GM12878 (cell line): ENCODE results near the gene SNX30. TPM values are rescaled to one million over a fixed set of nuclear protein-coding genes. Genes with fewer than 3 reads are reported as not detected.

Source experiments
- ATAC-seq: fragments of 200-7000 bp; cut with Tn5 transposase; 3 replicates; pipeline ENCODE4 v1.9.1; 2020; ENCODE audit warnings: mild to moderate bottlenecking, moderate library complexity
- BruUV-seq: library from RNA; stranded (reverse); fragments of 400-500 nt; replicated peaks from 2 replicates; lab custom pipeline; 2021; lab: Mats Ljungman, UMichigan
- CTCF ChIA-PET: fragments of 300-600 bp; sonication (Branson Sonifier 250); formaldehyde crosslinking; extraction: SDS; loops from one replicate; lab custom pipeline; 2021; ENCODE audit warnings: inconsistent platforms; lab: Yijun Ruan, JAX
- POLR2A ChIA-PET: fragments of 350-600 bp; formaldehyde crosslinking; extraction: SDS; loops from one replicate; lab custom pipeline; 2021; ENCODE audit warnings: inconsistent platforms; lab: Charles Lee
- RAD21 ChIA-PET: fragments of 300-600 bp; sonication (Branson Sonifier 250); formaldehyde crosslinking; loops from one replicate; lab custom pipeline; 2023; ENCODE audit warnings: antibody characterized with exemption; ENCODE audit not compliant: unreplicated experiment; lab: Charles Lee
- SMC1A ChIA-PET: fragments of 300-600 bp; sonication (Branson Sonifier 250); formaldehyde crosslinking; loops from one replicate; lab custom pipeline; 2023; ENCODE audit not compliant: unreplicated experiment, uncharacterized antibody; lab: Charles Lee
- DNase-seq: peaks from one replicate; pipeline ENCODE4 v3.0.0-alpha.2; 2011; ENCODE audit warnings: low read depth, low spot score
- FAIRE-seq: peaks from 3 replicates; lab custom pipeline; 2011; peaks lifted over from hg19 to GRCh38; lab: Jason Lieb, UNC
- H2AFZ ChIP-seq: 2 replicates; pipeline ENCODE4 v1.6.0; 2011; ENCODE audit warnings: low read depth, low read length, control low read depth; ENCODE audit not compliant: control insufficient read depth
- H3K27ac ChIP-seq: 2 replicates; pipeline ENCODE4 v1.5.1; 2011; ENCODE audit warnings: control low read depth; ENCODE audit not compliant: control insufficient read depth, insufficient read depth
- H3K27me3 ChIP-seq, 2 experiments: replicated peaks in 1 of 2; 2 replicates each; pipeline versions ENCODE4 v1.6.0 to v1.6.1; 2011; ENCODE audit warnings: low read length in 1 of 2; ENCODE audit not compliant: control insufficient read depth in 2 of 2, insufficient read depth in 2 of 2
- H3K36me3 ChIP-seq, 2 experiments: 2 replicates each; pipeline ENCODE4 v1.5.1; 2011; ENCODE audit warnings: low read length in 1 of 2; ENCODE audit not compliant: control insufficient read depth in 2 of 2, insufficient read depth in 2 of 2
- H3K4me1 ChIP-seq: 2 replicates; pipeline ENCODE4 v1.6.1; 2011; ENCODE audit warnings: mild to moderate bottlenecking, low read length, moderate library complexity, mixed read lengths; ENCODE audit not compliant: control insufficient read depth, insufficient read depth
- H3K4me2 ChIP-seq: 2 replicates; pipeline ENCODE4 v1.6.0; 2011; ENCODE audit warnings: control low read depth; ENCODE audit not compliant: control insufficient read depth, insufficient read depth
- H3K4me3 ChIP-seq: fragments of 200-600 bp; sonication (generic); 2 replicates; pipeline ENCODE4 v1.5.1; 2016
- H3K79me2 ChIP-seq: 2 replicates; pipeline ENCODE4 v1.6.0; 2011; ENCODE audit warnings: low read length; ENCODE audit not compliant: control insufficient read depth, insufficient read depth
- H3K9ac ChIP-seq: 2 replicates; pipeline ENCODE4 v1.8.0; 2011; ENCODE audit warnings: low read length, control low read depth, mixed read lengths; ENCODE audit not compliant: control insufficient read depth, insufficient read depth
- H3K9me3 ChIP-seq: replicated peaks from 3 replicates; pipeline ENCODE4 v1.5.1; 2011; ENCODE audit warnings: mild to moderate bottlenecking, low read length; ENCODE audit not compliant: control insufficient read depth, insufficient read depth
- H4K20me1 ChIP-seq: 2 replicates; pipeline ENCODE4 v1.6.0; 2011; ENCODE audit not compliant: control insufficient read depth, insufficient read depth
- CHD1 ChIP-seq: IDR thresholded peaks from 2 replicates; pipeline ENCODE4 v1.6.1; 2012; ENCODE audit warnings: low read depth, low read length, improper control_type of control experiment
- EED ChIP-seq: sonication (generic); IDR thresholded peaks from 2 replicates; pipeline ENCODE4 v1.6.1; 2016; ENCODE audit warnings: antibody characterized with exemption, low read depth
- EP300 ChIP-seq, 2 experiments: fragments of 150-350 bp in 1 of 2; IDR thresholded peaks; 2 replicates each; pipeline ENCODE4 v1.6.1; 2011 to 2012; ENCODE audit warnings: low read depth in 2 of 2, low read length in 2 of 2, borderline replicate concordance in 1 of 2, improper control_type of control experiment in 1 of 2, inconsistent platforms in 1 of 2; ENCODE audit not compliant: control insufficient read depth in 1 of 2
- FOS ChIP-seq: IDR thresholded peaks from 3 replicates; pipeline ENCODE4 v1.6.1; 2011; ENCODE audit warnings: borderline replicate concordance; ENCODE audit not compliant: insufficient read length; ENCODE audit errors: extremely low read depth
- FOXK2 ChIP-seq: fragments of 450-650 bp; IDR thresholded peaks from 2 replicates; pipeline ENCODE4 v1.6.1; 2017; ENCODE audit warnings: mild to moderate bottlenecking, moderate library complexity
- FOXM1 ChIP-seq: IDR thresholded peaks from 2 replicates; pipeline ENCODE4 v1.6.1; 2012; ENCODE audit warnings: low read depth, mild to moderate bottlenecking, inconsistent platforms, low read length, moderate library complexity
- IKZF1 ChIP-seq: fragments of 450-650 bp; conservative IDR thresholded peaks from 2 replicates; pipeline ENCODE4 v1.6.1; 2017; ENCODE audit warnings: antibody characterized with exemption, mild to moderate bottlenecking
- MEF2B ChIP-seq: fragments of 450-650 bp; IDR thresholded peaks from 2 replicates; pipeline ENCODE4 v1.6.1; 2018; ENCODE audit warnings: mild to moderate bottlenecking, moderate library complexity; ENCODE audit not compliant: partially characterized antibody, poor library complexity, severe bottlenecking
- MTA3 ChIP-seq: IDR thresholded peaks from 2 replicates; pipeline ENCODE4 v1.6.1; 2012; ENCODE audit warnings: low read length, inconsistent platforms, borderline replicate concordance
- PKNOX1 ChIP-seq: fragments of 450-650 bp; IDR thresholded peaks from 2 replicates; pipeline ENCODE4 v1.6.1; 2016; ENCODE audit warnings: mild to moderate bottlenecking
- RELB ChIP-seq: fragments of 450-650 bp; IDR thresholded peaks from 2 replicates; pipeline ENCODE4 v1.6.1; 2017; ENCODE audit warnings: low read depth, mild to moderate bottlenecking, moderate library complexity
- RUNX3 ChIP-seq: IDR thresholded peaks from 2 replicates; pipeline ENCODE4 v1.6.1; 2012; ENCODE audit warnings: low read length, inconsistent platforms
- SIN3A ChIP-seq: IDR thresholded peaks from 2 replicates; pipeline ENCODE4 v1.6.1; 2012; ENCODE audit warnings: low read depth, low read length, improper control_type of control experiment
- SIX5 ChIP-seq: IDR thresholded peaks from 2 replicates; pipeline ENCODE4 v1.6.1; 2011; ENCODE audit warnings: mild to moderate bottlenecking, low read depth, low read length, moderate library complexity; ENCODE audit not compliant: severe bottlenecking
- SMAD5 ChIP-seq: IDR thresholded peaks from 2 replicates; pipeline ENCODE4 v1.6.1; 2016; ENCODE audit warnings: antibody characterized with exemption, low read depth
- SREBF1 ChIP-seq: IDR thresholded peaks from 2 replicates; pipeline ENCODE4 v1.6.1; 2012; ENCODE audit warnings: mild to moderate bottlenecking, low read length
- SUZ12 ChIP-seq: fragments of 200-600 bp; sonication (generic); IDR thresholded peaks from one replicate; pipeline ENCODE4 v1.6.1; 2018; ENCODE audit warnings: antibody characterized with exemption, mild to moderate bottlenecking; ENCODE audit not compliant: unreplicated experiment
- WGBS: methylation state at CpG from one replicate; pipeline ENCODE4 v1.1.6; 2016; ENCODE audit warnings: low lambda C conversion rate; ENCODE audit not compliant: insufficient replicate concordance, insufficient coverage; ENCODE audit errors: missing lambda C conversion rate; 5-methylcytosine and 5-hydroxymethylcytosine counted together
- in situ Hi-C: fragments of 300-500 bp; cut with MboI; formaldehyde crosslinking; loops from 9 replicates; pipeline ENCODE4 v1.14.3; 2018; ENCODE audit warnings: mixed read lengths
- intact Hi-C: fragments of 100-400 bp; cut with micrococcal nuclease; formaldehyde crosslinking; loops from one replicate; pipeline ENCODE4 v1.14.2; 2022; ENCODE audit not compliant: unreplicated experiment
- polyA plus RNA-seq, 11 experiments: library from polyadenylated mRNA; depleted of rRNA in 4 of 11; unstranded in 6 of 11; stranded (reverse) in 5 of 11; fragments of >200 nt; fragmentation: Nextera tagmentation in 4 of 11; fragmentation: Illumina TruSeq in 1 of 11; extraction: Ambion mirVana in 4 of 11; extraction: Trizol in 1 of 11; gene quantifications; 1 replicate in 1 of 11; 2 replicates in 10 of 11; pipeline versions ENCODE4 v1.2.1 to v1.2.3, GENCODE V29; 2011 to 2016; ENCODE audit warnings: inconsistent platforms in 2 of 11, missing spikeins in 2 of 11, low read depth in 1 of 11
- total RNA-seq, 4 experiments: library from RNA; depleted of rRNA in 3 of 4; stranded (reverse); fragments of >200 nt in 3 of 4; fragmentation: Illumina TruSeq in 1 of 4; extraction: Trizol in 1 of 4; gene quantifications; 2 replicates each; pipeline versions ENCODE4 v1.2.1 to v1.2.3, GENCODE V29; 2013 to 2021

Gene SNX30
- total and polyA plus RNA-seq, 10 of the 15 experiments (the other 5 are each of a cell fraction or from before 2014, with no cell fraction given): 0.53 to 4.0 (median 1.5) TPM

GRCh38 chr9:112854657-112855056 lies 104.1 kb downstream of the SNX30 start:
- no peaks in the 10 kb centered on the region; a peak in 1 of 4 replicates for H3K27me3 ChIP-seq
- H3K9ac ChIP-seq: no peak overlapping the region
- POLR2A ChIA-PET: no interaction called here
- H3K4me2 ChIP-seq: no peak overlapping the region
- no peak overlapping the region for H2AFZ ChIP-seq
- no peaks in the 10 kb centered on the region for H3K9me3 ChIP-seq
- 58% methylated on average over 10 of the region's 10 CpGs for WGBS
- no peak for FAIRE-seq
- intact Hi-C loops: no loop called here
- RAD21 ChIA-PET: no interaction called here
- no peaks in the 10 kb centered on the region for H3K36me3 ChIP-seq
- DNase-seq: no peak
- no peaks in the 10 kb centered on the region for H3K79me2 ChIP-seq
- H3K27ac ChIP-seq: no peak overlapping the region
- ATAC-seq: no peak
- SMC1A ChIA-PET: no interaction called here
- peaks cover 13% of the 10 kb centered on the region for H3K4me1 ChIP-seq
- TF ChIP-seq SMAD5 (no peak), MTA3 (no peak), SIN3A (no peak), IKZF1 (no peak), RELB (no peak), MEF2B (no peak)
- BruUV-seq: no TSS peak
- no peaks in the 10 kb centered on the region for H4K20me1 ChIP-seq
- in situ Hi-C loops: no loop called here
- H3K4me3 ChIP-seq: no peak overlapping the region
- CTCF ChIA-PET: interaction anchor here (1.5 kb wide), 1 partner anchor 9 kb away, joined by 7 read pairs; no protein-coding TSS in a partner anchor

GRCh38 chr9:112856200-112856599 lies 105.6 kb downstream of the SNX30 start:
- ChIA-PET RAD21 (no interaction called here), POLR2A (no interaction called here), CTCF (interaction anchor here (1.6 to 2.6 kb wide), 2 partner anchors 11 to 47 kb away, joined by 8 to 16 read pairs; no protein-coding TSS in a partner anchor), SMC1A (no interaction called here)
- H3K79me2 ChIP-seq: no peaks in the 10 kb centered on the region
- no peak overlapping the region for H3K4me3 ChIP-seq
- ATAC-seq (no peak), DNase-seq (no peak), FAIRE-seq (no peak)
- no peaks in the 10 kb centered on the region for H3K36me3 ChIP-seq
- no peaks in the 10 kb centered on the region; the same call in 1 of the 2 replicates for H4K20me1 ChIP-seq
- 49% methylated on average over 5 of the region's 8 CpGs for WGBS
- no peak overlapping the region for H3K4me2 ChIP-seq
- H3K4me1 ChIP-seq: peaks cover 14% of the 10 kb centered on the region
- intact Hi-C loops: no loop called here
- in situ Hi-C loops: no loop called here
- no peaks in the 10 kb centered on the region; a peak in 1 of 4 replicates for H3K27me3 ChIP-seq
- H3K27ac ChIP-seq: no peak overlapping the region
- no peak overlapping the region for H3K9ac ChIP-seq
- no peaks in the 10 kb centered on the region for H3K9me3 ChIP-seq
- no TSS peak for BruUV-seq
- no peak overlapping the region for H2AFZ ChIP-seq
- TF ChIP-seq SREBF1 (no peak), SIX5 (no peak), RUNX3 (no peak), SIN3A (no peak), EP300 (IDR thresholded peaks at IDR 0.05; ENCODE audit: borderline replicate concordance in 1 of 2, control insufficient read depth in 1 of 2, low read depth in 2 of 2, low read length in 2 of 2) (no peak), CHD1 (no peak), EED (no peak), PKNOX1 (no peak), FOXK2 (no peak), FOS (no peak), FOXM1 (no peak), SMAD5 (no peak), SUZ12 (no peak)
